Keratinocyte (primary cell): Measurements from ENCODE around the gene PIK3C3. TPM values are rescaled to one million over a fixed set of nuclear protein-coding genes. Genes with fewer than 3 reads are reported as not detected.
"Not testable (repeated sequence)": the region's sequence is repeated elsewhere in the genome, so short reads cannot be mapped to it uniquely, and the experiment has no call there.

Experiments
- DNase-seq: peaks from one replicate; pipeline ENCODE4 v3.0.0-alpha.2; 2011; ENCODE audit warnings: low read depth, missing footprints, low spot score
- FAIRE-seq: peaks from 2 replicates; lab custom pipeline; 2011; peaks lifted over from hg19 to GRCh38; lab: Jason Lieb, UNC
- H2AFZ ChIP-seq: 2 replicates; pipeline ENCODE4 v1.6.0; 2012; ENCODE audit warnings: low read length, control low read depth, inconsistent platforms; ENCODE audit not compliant: control insufficient read depth
- H3K27ac ChIP-seq: 2 replicates; pipeline ENCODE4 v1.5.1; 2011; ENCODE audit warnings: low read length; ENCODE audit not compliant: control insufficient read depth, insufficient read depth
- H3K27me3 ChIP-seq: 3 replicates; pipeline ENCODE4 v1.6.0; 2011; ENCODE audit warnings: low read length; ENCODE audit not compliant: control insufficient read depth, insufficient read depth; ENCODE audit errors: extremely low read depth
- H3K36me3 ChIP-seq, 2 experiments: 2 replicates in 1 of 2; 3 replicates in 1 of 2; pipeline ENCODE4 v1.5.1; 2011; ENCODE audit warnings: low read length in 2 of 2, mild to moderate bottlenecking in 1 of 2; ENCODE audit not compliant: control insufficient read depth in 2 of 2, insufficient read depth in 2 of 2; ENCODE audit errors: extremely low read depth in 1 of 2
- H3K4me1 ChIP-seq: 3 replicates; pipeline ENCODE4 v1.5.1; 2011; ENCODE audit warnings: low read length; ENCODE audit not compliant: control insufficient read depth, insufficient read depth; ENCODE audit errors: extremely low read depth
- H3K4me2 ChIP-seq: 3 replicates; pipeline ENCODE4 v1.6.0; 2011; ENCODE audit warnings: low read depth, low read length; ENCODE audit not compliant: control insufficient read depth, insufficient read depth; ENCODE audit errors: extremely low read depth
- H3K4me3 ChIP-seq, 3 experiments: fragments of 200-600 bp in 1 of 3; sonication (generic) in 1 of 3; 2 replicates in 2 of 3; 3 replicates in 1 of 3; pipeline ENCODE4 v1.5.1; 2011 to 2016; ENCODE audit warnings: low read length in 3 of 3, mild to moderate bottlenecking in 3 of 3, control low read depth in 2 of 3, inconsistent platforms in 1 of 3, low read depth in 1 of 3, mixed read lengths in 1 of 3, mixed run types in 1 of 3, moderate library complexity in 1 of 3; ENCODE audit not compliant: control insufficient read depth in 2 of 3, insufficient read depth in 2 of 3; ENCODE audit errors: extremely low read depth in 1 of 3
- H3K79me2 ChIP-seq: 2 replicates; pipeline ENCODE4 v1.6.0; 2012; ENCODE audit warnings: low read length; ENCODE audit not compliant: control insufficient read depth, insufficient read depth
- H3K9ac ChIP-seq: 3 replicates; pipeline ENCODE4 v1.6.0; 2011; ENCODE audit warnings: low read length; ENCODE audit not compliant: control insufficient read depth, insufficient read depth; ENCODE audit errors: extremely low read depth
- H3K9me1 ChIP-seq: 3 replicates; pipeline ENCODE4 v1.6.0; 2011; ENCODE audit warnings: low read length; ENCODE audit not compliant: control insufficient read depth, insufficient read depth; ENCODE audit errors: extremely low read depth
- H3K9me3 ChIP-seq: 2 replicates; pipeline ENCODE4 v1.5.1; 2012; ENCODE audit warnings: low read depth, low read length; ENCODE audit not compliant: control insufficient read depth
- H4K20me1 ChIP-seq: 3 replicates; pipeline ENCODE4 v1.6.0; 2011; ENCODE audit warnings: low read length; ENCODE audit not compliant: control insufficient read depth, insufficient read depth; ENCODE audit errors: extremely low read depth
- EZH2 ChIP-seq: IDR thresholded peaks from one replicate; pipeline ENCODE4 v1.6.1; 2012; ENCODE audit warnings: inconsistent platforms, mild to moderate bottlenecking, low read length, moderate library complexity
- dilution Hi-C: fragments of 300-500 bp; cut with MboI; formaldehyde crosslinking; loops from one replicate; pipeline ENCODE4 v1.7.0; 2020; ENCODE audit warnings: low sequenced_read_pairs; ENCODE audit not compliant: extremely low pct_ligation_motif_present
- polyA plus RNA-seq, 5 experiments: library from polyadenylated mRNA; depleted of rRNA in 3 of 5; stranded (reverse) in 3 of 5; stranded (forward) in 1 of 5; unstranded in 1 of 5; fragments of >200 nt; gene quantifications; 1 replicate in 1 of 5; 2 replicates in 3 of 5; 3 replicates in 1 of 5; pipeline versions ENCODE4 v1.2.1 to v1.2.3, GENCODE V29; 2011 to 2012; ENCODE audit warnings: missing spikeins in 2 of 5, low read depth in 1 of 5, low replicate concordance in 1 of 5
- TF ChIP-seq, protein P1 (sequence below), 3 experiments: IDR thresholded peaks in 1 of 3; conservative IDR thresholded peaks in 1 of 3; optimal IDR thresholded peaks in 1 of 3; 2 replicates in 2 of 3; 3 replicates in 1 of 3; pipeline versions ENCODE3 to v1.5.1; 2011; ENCODE audit warnings: low read length in 3 of 3, mild to moderate bottlenecking in 3 of 3, moderate library complexity in 2 of 3, control low read depth in 1 of 3, inconsistent platforms in 1 of 3; ENCODE audit not compliant: insufficient read depth in 2 of 3; ENCODE audit errors: extremely low read depth in 1 of 3

The PIK3C3 gene
- polyA plus RNA-seq, 1 donor (not counting 4 experiments of a cell fraction or from before 2014, with no cell fraction given), result 65.0 TPM

DNA sequence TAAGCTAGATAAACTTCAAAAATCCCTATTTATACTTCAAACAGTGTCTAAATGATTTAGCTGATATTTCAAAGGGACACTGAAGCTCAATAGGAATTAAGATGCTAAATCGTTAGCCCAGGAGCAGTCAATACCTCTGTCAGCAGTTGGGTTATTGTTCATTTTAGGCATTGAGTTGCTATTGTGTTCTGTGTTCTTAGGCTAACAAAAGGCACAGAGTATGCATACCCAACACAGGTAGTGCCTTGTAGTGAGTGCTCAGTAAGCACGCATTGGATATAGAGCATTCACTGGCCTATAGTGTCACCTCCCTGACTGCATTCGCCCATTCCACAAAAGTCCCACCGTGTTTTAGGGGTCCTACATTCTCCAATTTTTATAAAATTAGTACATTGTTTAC, 152.3 kb downstream of the PIK3C3 start:
- no peak overlapping the region for H3K4me3 ChIP-seq
- no peaks in the 10 kb centered on the region for H3K4me1 ChIP-seq
- no peak for TF ChIP-seq EZH2
- TF ChIP-seq, protein P1, sequence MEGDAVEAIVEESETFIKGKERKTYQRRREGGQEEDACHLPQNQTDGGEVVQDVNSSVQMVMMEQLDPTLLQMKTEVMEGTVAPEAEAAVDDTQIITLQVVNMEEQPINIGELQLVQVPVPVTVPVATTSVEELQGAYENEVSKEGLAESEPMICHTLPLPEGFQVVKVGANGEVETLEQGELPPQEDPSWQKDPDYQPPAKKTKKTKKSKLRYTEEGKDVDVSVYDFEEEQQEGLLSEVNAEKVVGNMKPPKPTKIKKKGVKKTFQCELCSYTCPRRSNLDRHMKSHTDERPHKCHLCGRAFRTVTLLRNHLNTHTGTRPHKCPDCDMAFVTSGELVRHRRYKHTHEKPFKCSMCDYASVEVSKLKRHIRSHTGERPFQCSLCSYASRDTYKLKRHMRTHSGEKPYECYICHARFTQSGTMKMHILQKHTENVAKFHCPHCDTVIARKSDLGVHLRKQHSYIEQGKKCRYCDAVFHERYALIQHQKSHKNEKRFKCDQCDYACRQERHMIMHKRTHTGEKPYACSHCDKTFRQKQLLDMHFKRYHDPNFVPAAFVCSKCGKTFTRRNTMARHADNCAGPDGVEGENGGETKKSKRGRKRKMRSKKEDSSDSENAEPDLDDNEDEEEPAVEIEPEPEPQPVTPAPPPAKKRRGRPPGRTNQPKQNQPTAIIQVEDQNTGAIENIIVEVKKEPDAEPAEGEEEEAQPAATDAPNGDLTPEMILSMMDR (optimal IDR thresholded peaks at IDR 0.05 in 1 of 3, IDR thresholded peaks at IDR 0.05 in 1 of 3, conservative IDR thresholded peaks at IDR 0.05 in 1 of 3; ENCODE audit: extremely low read depth in 1 of 3, insufficient read depth in 2 of 3, low read length in 3 of 3), result no peak
- no peak overlapping the region for H3K4me2 ChIP-seq
- FAIRE-seq (no peak), DNase-seq (no peak)
- no peaks in the 10 kb centered on the region for H3K9me3 ChIP-seq
- no peak overlapping the region for H3K9ac ChIP-seq
- H3K27me3 ChIP-seq, result no peaks in the 10 kb centered on the region
- no peaks in the 10 kb centered on the region for H3K9me1 ChIP-seq
- no peaks in the 10 kb centered on the region for H4K20me1 ChIP-seq
- H3K36me3 ChIP-seq, result no peaks in the 10 kb centered on the region
- dilution Hi-C loops, result no loop called here
- no peak overlapping the region for H2AFZ ChIP-seq
- no peaks in the 10 kb centered on the region for H3K79me2 ChIP-seq
- H3K27ac ChIP-seq, result no peak overlapping the region

DNA sequence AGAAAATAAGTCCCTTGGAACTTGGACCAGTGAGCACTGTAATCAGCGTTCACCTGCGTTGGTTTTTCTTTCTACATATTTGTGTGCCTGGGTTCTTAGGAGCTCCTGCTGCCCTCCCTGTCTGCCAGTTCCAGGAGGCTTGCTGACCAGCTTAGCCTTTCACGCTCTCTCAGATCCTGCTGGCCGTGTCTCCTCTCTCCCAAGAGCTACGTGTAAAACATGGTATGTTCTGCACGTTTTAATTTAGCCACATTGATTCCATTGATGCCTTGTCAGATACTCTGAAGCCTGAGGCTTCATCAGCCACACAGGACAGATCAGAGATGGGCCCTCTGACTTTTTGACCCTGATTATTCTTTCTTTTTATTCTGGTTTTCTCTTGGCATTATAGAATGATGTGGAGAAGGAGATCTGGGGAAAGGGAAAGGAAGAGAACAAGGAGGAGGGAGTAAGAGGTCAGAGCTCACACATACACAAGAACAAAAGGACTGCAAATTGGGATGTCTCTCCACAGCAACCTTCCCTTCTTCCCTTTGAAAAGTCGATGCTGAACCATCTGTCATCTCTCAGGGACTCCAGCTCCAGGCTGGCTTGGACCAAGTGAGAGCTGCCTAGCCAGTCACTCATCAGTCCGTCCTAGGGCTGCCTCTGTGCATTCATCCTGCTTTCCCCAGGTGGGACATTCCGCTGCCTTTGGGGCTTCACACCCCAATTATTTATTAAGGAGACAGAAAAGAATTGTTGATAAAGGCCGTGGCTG, 152.8 kb downstream of the PIK3C3 start:
- Histone ChIP-seq H2AFZ (no peak overlapping the region), H3K4me2 (no peak overlapping the region), H4K20me1 (no peaks in the 10 kb centered on the region), H3K36me3 (no peaks in the 10 kb centered on the region), H3K79me2 (no peaks in the 10 kb centered on the region), H3K9me1 (no peaks in the 10 kb centered on the region), H3K9ac (no peak overlapping the region), H3K9me3 (no peaks in the 10 kb centered on the region), H3K4me3 (no peak overlapping the region), H3K27ac (no peak overlapping the region), H3K27me3 (no peaks in the 10 kb centered on the region), H3K4me1 (no peaks in the 10 kb centered on the region)
- TF ChIP-seq EZH2, result no peak
- TF ChIP-seq, protein P1 (optimal IDR thresholded peaks at IDR 0.05 in 1 of 3, IDR thresholded peaks at IDR 0.05 in 1 of 3, conservative IDR thresholded peaks at IDR 0.05 in 1 of 3; ENCODE audit: extremely low read depth in 1 of 3, insufficient read depth in 2 of 3, low read length in 3 of 3), result no peak
- dilution Hi-C loops, result no loop called here
- no peak for FAIRE-seq
- no peak for DNase-seq

DNA sequence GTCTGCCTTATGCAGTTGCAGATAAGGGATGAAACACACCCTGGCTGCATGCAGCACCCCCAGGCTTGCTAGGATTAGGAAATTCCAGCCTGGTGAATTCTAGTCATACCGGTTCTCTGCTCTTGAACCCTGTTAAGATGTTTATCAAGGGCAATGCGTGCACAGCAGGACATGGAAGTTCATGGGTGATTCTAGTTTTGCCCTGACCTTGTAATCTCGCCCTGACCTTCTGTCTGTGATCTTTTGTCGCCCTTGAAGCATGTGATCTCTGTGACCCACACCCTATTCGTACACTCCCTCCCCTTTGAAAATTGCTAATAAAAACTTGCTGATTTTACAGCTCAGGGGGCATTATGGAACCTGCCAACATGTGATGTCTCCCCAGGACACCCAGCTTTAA, 157.1 kb downstream of the PIK3C3 start:
- FAIRE-seq, H3K36me3 ChIP-seq, H3K4me1 ChIP-seq, H3K4me2 ChIP-seq, DNase-seq, H3K9ac ChIP-seq, H2AFZ ChIP-seq, H3K9me1 ChIP-seq, H4K20me1 ChIP-seq, H3K27me3 ChIP-seq, H3K4me3 ChIP-seq, H3K27ac ChIP-seq, H3K79me2 ChIP-seq, dilution Hi-C loops, H3K9me3 ChIP-seq: not testable (repeated sequence)
